K562 (cell line): ENCODE results near the gene EXOC4. TPM values are rescaled to one million over a fixed set of nuclear protein-coding genes. Genes with fewer than 3 reads are reported as not detected.

Experiments used
- ASH1L ChIP-seq: fragments of 450-650 bp; IDR thresholded peaks from 2 replicates; pipeline ENCODE4 v1.6.1; 2018; ENCODE audit warnings: borderline replicate concordance, mild to moderate bottlenecking, low read depth; ENCODE audit not compliant: partially characterized antibody
- CREM ChIP-seq: IDR thresholded peaks from 2 replicates; pipeline ENCODE4 v1.6.1; 2014; ENCODE audit warnings: antibody characterized with exemption, low read depth
- CXXC5 ChIP-seq: fragments of 250-450 bp; sonication (Bioruptor Pico); IDR thresholded peaks from 2 replicates; pipeline ENCODE4 v1.8.0; 2022; ENCODE audit warnings: inconsistent platforms, mild to moderate bottlenecking, moderate library complexity
- DPF2 ChIP-seq: fragments of 450-650 bp; IDR thresholded peaks from 2 replicates; pipeline ENCODE4 v1.6.1; 2016
- GTF2F1 ChIP-seq: IDR thresholded peaks from 2 replicates; pipeline ENCODE4 v1.6.1; 2011; ENCODE audit warnings: low read depth, low read length, improper control_type of control experiment
- ILK ChIP-seq: fragments of 450-650 bp; IDR thresholded peaks from 2 replicates; pipeline ENCODE4 v1.6.1; 2016; ENCODE audit warnings: missing genetic modification characterization, low read depth, mild to moderate bottlenecking, missing compliant biosample characterization, moderate library complexity, borderline replicate concordance
- LARP7 ChIP-seq: fragments of 450-650 bp; IDR thresholded peaks from 2 replicates; pipeline ENCODE4 v1.6.1; 2016
- LEF1 ChIP-seq: fragments of 450-650 bp; IDR thresholded peaks from 2 replicates; pipeline ENCODE4 v1.6.1; 2016; ENCODE audit warnings: mild to moderate bottlenecking
- MCM7 ChIP-seq, 2 experiments: fragments of 450-650 bp; IDR thresholded peaks; 2 replicates each; pipeline ENCODE4 v1.6.1; 2016 to 2018
- MIER1 ChIP-seq: fragments of 450-650 bp; IDR thresholded peaks from 2 replicates; pipeline ENCODE4 v1.6.1; 2016; ENCODE audit warnings: antibody characterized with exemption, mild to moderate bottlenecking, low read depth
- NR3C1 ChIP-seq: sonication (generic); formaldehyde crosslinking; IDR thresholded peaks from 2 replicates; pipeline ENCODE4 v1.8.1; 2022; ENCODE audit warnings: missing genetic modification reagents
- POLR3A ChIP-seq: IDR thresholded peaks from 2 replicates; pipeline ENCODE4 v1.6.1; 2011; ENCODE audit warnings: borderline replicate concordance, mild to moderate bottlenecking, moderate library complexity; ENCODE audit not compliant: insufficient read length, insufficient read depth; ENCODE audit errors: extremely low read depth
- SRSF1 ChIP-seq: fragments of 200-400 bp; formaldehyde crosslinking; IDR thresholded peaks from 2 replicates; pipeline ENCODE4 v1.6.1; 2017; ENCODE audit warnings: mild to moderate bottlenecking, low read depth, low read length, moderate library complexity
- ZFX ChIP-seq: sonication (generic); formaldehyde crosslinking; IDR thresholded peaks from 2 replicates; pipeline ENCODE4 v1.8.0; 2022; ENCODE audit warnings: mild to moderate bottlenecking, missing genetic modification reagents, moderate library complexity
- ZNF143 ChIP-seq: sonication (generic); formaldehyde crosslinking; IDR thresholded peaks from 2 replicates; pipeline ENCODE4 v1.9.0; 2022; ENCODE audit warnings: mild to moderate bottlenecking, missing genetic modification reagents
- ZNF274 ChIP-seq: IDR thresholded peaks from 2 replicates; pipeline ENCODE4 v1.6.1; 2011; ENCODE audit warnings: low read depth, mild to moderate bottlenecking, low read length, moderate library complexity, borderline replicate concordance
- ZNF384 ChIP-seq: IDR thresholded peaks from 2 replicates; pipeline ENCODE4 v1.6.1; 2012; ENCODE audit warnings: low read depth, low read length, improper control_type of control experiment
- ZNF586 ChIP-seq: fragments of 450-650 bp; formaldehyde crosslinking; conservative IDR thresholded peaks from 2 replicates; pipeline ENCODE4 v1.4.0; 2020; ENCODE audit warnings: mild to moderate bottlenecking, moderate library complexity
- polyA plus RNA-seq, 8 experiments: library from polyadenylated mRNA; depleted of rRNA in 4 of 8; stranded (reverse) in 5 of 8; unstranded in 3 of 8; fragments of >200 nt; fragmentation: Nextera tagmentation in 2 of 8; fragmentation: Illumina TruSeq in 1 of 8; extraction: Ambion mirVana in 2 of 8; extraction: Trizol in 1 of 8; gene quantifications; 2 replicates each; pipeline versions ENCODE4 v1.2.1 to v1.2.3, GENCODE V29; 2011 to 2014; ENCODE audit warnings: inconsistent platforms in 1 of 8, missing spikeins in 1 of 8
- total RNA-seq, 7 experiments: library from RNA; depleted of rRNA in 6 of 7; stranded (reverse); fragments of >200 nt in 6 of 7; fragmentation: Illumina TruSeq in 2 of 7; extraction: Trizol in 2 of 7; gene quantifications; 2 replicates each; pipeline versions ENCODE4 v1.2.1 to v1.2.3, GENCODE V29; 2011 to 2021; ENCODE audit warnings: low replicate concordance in 1 of 7
- TF ChIP-seq, protein P1 (sequence below): fragments of 450-650 bp; IDR thresholded peaks from 2 replicates; pipeline ENCODE4 v1.6.1; 2017; ENCODE audit warnings: antibody characterized with exemption
- TF ChIP-seq, protein P2 (sequence below): sonication (generic); IDR thresholded peaks from 2 replicates; pipeline ENCODE4 v1.6.1; 2016
- TF ChIP-seq, protein P3 (sequence below): fragments of 200-800 bp; sonication (Bioruptor generic); IDR thresholded peaks from 2 replicates; pipeline ENCODE4 v1.6.1; 2017; ENCODE audit warnings: missing genetic modification characterization, missing compliant biosample characterization
- TF ChIP-seq, protein P4 (sequence below): fragments of 450-650 bp; conservative IDR thresholded peaks from 2 replicates; pipeline ENCODE4 v1.6.1; 2016; ENCODE audit warnings: missing genetic modification characterization, low read depth, mild to moderate bottlenecking, control low read depth, missing compliant biosample characterization
- TF ChIP-seq, protein P5 (sequence below): fragments of 250-450 bp; sonication (Bioruptor Pico); IDR thresholded peaks from 2 replicates; pipeline ENCODE4 v1.9.0; 2021; ENCODE audit warnings: mild to moderate bottlenecking, inconsistent platforms

Gene EXOC4
- total and polyA plus RNA-seq, 9 of the 15 experiments (the other 6 are each of a cell fraction or from before 2014, with no cell fraction given), result 18.5 to 73.1 (median 46.6) TPM

DNA sequence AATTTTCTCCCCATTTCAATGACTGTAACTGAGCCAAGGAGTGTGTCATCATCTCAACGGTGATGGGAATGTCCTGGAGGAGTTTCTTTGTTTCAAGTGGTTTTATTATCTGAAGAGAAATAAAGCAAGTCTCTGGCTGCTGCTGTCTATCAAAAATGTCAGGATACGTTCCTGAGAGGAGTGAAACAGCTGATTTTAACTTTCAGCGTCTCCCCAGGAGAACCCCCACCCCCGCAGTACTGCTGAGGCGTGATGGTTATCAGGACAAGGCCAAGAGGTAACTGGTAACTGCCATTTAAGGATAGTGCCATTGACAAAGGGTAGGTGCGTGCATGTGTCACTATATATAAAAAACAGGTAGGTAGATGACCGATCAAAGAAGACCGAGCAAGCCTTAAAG lies 803.9 kb downstream of the EXOC4 start (continued):
- TF ChIP-seq, protein P1, sequence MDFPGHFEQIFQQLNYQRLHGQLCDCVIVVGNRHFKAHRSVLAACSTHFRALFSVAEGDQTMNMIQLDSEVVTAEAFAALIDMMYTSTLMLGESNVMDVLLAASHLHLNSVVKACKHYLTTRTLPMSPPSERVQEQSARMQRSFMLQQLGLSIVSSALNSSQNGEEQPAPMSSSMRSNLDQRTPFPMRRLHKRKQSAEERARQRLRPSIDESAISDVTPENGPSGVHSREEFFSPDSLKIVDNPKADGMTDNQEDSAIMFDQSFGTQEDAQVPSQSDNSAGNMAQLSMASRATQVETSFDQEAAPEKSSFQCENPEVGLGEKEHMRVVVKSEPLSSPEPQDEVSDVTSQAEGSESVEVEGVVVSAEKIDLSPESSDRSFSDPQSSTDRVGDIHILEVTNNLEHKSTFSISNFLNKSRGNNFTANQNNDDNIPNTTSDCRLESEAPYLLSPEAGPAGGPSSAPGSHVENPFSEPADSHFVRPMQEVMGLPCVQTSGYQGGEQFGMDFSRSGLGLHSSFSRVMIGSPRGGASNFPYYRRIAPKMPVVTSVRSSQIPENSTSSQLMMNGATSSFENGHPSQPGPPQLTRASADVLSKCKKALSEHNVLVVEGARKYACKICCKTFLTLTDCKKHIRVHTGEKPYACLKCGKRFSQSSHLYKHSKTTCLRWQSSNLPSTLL, result no peak
- TF ChIP-seq LEF1 (0 out of 2 replicates have a peak, but pooled peaks have one; percentile 36), ILK (tag) (no peak), ASH1L (no peak), ZNF143 (CRISPR knock-in tag) (no peak), CREM (peak; percentile 9; the same call in 1 of the 2 replicates), ZNF586 (CRISPR knock-in tag) (no peak), GTF2F1 (no peak), SRSF1 (no peak), DPF2 (peak; percentile 68; the same call in 1 of the 2 replicates), CXXC5 (peak; percentile 86), ZFX (CRISPR knock-in tag) (no peak), ZNF384 (no peak), MCM7 (IDR thresholded peaks at IDR 0.05) (no peak), POLR3A (no peak), LARP7 (no peak), NR3C1 (CRISPR knock-in tag) (no peak), ZNF274 (no peak), MIER1 (no peak)
- TF ChIP-seq, protein P2, sequence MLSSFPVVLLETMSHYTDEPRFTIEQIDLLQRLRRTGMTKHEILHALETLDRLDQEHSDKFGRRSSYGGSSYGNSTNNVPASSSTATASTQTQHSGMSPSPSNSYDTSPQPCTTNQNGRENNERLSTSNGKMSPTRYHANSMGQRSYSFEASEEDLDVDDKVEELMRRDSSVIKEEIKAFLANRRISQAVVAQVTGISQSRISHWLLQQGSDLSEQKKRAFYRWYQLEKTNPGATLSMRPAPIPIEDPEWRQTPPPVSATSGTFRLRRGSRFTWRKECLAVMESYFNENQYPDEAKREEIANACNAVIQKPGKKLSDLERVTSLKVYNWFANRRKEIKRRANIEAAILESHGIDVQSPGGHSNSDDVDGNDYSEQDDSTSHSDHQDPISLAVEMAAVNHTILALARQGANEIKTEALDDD, result peak; percentile 80
- TF ChIP-seq, protein P3, sequence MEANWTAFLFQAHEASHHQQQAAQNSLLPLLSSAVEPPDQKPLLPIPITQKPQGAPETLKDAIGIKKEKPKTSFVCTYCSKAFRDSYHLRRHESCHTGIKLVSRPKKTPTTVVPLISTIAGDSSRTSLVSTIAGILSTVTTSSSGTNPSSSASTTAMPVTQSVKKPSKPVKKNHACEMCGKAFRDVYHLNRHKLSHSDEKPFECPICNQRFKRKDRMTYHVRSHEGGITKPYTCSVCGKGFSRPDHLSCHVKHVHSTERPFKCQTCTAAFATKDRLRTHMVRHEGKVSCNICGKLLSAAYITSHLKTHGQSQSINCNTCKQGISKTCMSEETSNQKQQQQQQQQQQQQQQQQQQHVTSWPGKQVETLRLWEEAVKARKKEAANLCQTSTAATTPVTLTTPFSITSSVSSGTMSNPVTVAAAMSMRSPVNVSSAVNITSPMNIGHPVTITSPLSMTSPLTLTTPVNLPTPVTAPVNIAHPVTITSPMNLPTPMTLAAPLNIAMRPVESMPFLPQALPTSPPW, result peak; percentile 68; the same call in 1 of the 2 replicates
- TF ChIP-seq, protein P4, sequence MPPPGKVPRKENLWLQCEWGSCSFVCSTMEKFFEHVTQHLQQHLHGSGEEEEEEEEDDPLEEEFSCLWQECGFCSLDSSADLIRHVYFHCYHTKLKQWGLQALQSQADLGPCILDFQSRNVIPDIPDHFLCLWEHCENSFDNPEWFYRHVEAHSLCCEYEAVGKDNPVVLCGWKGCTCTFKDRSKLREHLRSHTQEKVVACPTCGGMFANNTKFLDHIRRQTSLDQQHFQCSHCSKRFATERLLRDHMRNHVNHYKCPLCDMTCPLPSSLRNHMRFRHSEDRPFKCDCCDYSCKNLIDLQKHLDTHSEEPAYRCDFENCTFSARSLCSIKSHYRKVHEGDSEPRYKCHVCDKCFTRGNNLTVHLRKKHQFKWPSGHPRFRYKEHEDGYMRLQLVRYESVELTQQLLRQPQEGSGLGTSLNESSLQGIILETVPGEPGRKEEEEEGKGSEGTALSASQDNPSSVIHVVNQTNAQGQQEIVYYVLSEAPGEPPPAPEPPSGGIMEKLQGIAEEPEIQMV (tag), result no peak
- TF ChIP-seq, protein P5, sequence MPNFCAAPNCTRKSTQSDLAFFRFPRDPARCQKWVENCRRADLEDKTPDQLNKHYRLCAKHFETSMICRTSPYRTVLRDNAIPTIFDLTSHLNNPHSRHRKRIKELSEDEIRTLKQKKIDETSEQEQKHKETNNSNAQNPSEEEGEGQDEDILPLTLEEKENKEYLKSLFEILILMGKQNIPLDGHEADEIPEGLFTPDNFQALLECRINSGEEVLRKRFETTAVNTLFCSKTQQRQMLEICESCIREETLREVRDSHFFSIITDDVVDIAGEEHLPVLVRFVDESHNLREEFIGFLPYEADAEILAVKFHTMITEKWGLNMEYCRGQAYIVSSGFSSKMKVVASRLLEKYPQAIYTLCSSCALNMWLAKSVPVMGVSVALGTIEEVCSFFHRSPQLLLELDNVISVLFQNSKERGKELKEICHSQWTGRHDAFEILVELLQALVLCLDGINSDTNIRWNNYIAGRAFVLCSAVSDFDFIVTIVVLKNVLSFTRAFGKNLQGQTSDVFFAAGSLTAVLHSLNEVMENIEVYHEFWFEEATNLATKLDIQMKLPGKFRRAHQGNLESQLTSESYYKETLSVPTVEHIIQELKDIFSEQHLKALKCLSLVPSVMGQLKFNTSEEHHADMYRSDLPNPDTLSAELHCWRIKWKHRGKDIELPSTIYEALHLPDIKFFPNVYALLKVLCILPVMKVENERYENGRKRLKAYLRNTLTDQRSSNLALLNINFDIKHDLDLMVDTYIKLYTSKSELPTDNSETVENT (CRISPR knock-in tag), result no peak
